ENCODE data around the gene NUDT3. TPM values are rescaled to one million over a fixed set of nuclear protein-coding genes. Genes with fewer than 3 reads are reported as not detected.
A peak's percentile ranks its signal among the peaks of the same experiment; 100 is the strongest.

NUDT3 gene
- total and polyA plus RNA-seq, 9 of the 15 experiments (the other 6 are each of a cell fraction or from before 2014, with no cell fraction given): 5.4 to 81.2 (median 56.4) TPM

- TF ChIP-seq DACH1 (IDR thresholded peaks at IDR 0.05; ENCODE audit: partially characterized antibody) (no peak), POLR2A (conservative IDR thresholded peaks at IDR 0.05) (0 out of 2 replicates have a peak, but pooled peaks have one; percentile 3), POU5F1 (IDR thresholded peaks at IDR 0.05; ENCODE audit: borderline replicate concordance, low read depth, low read length, partially characterized antibody) (no peak), ZBED1 (IDR thresholded peaks at IDR 0.05) (no peak), ZKSCAN1 (IDR thresholded peaks at IDR 0.05; ENCODE audit: low read depth, low read length) (no peak; the same call in 1 of the 2 replicates), BHLHE40 (IDR thresholded peaks at IDR 0.05; ENCODE audit: low read length) (no peak), SMARCE1 (IDR thresholded peaks at IDR 0.05) (peak; percentile 77; the same call in 1 of the 2 replicates), HIVEP1 (CRISPR knock-in tag; IDR thresholded peaks at IDR 0.05) (no peak), NCOR1 (IDR thresholded peaks at IDR 0.05) (no peak), BCLAF1 (IDR thresholded peaks at IDR 0.05; ENCODE audit: borderline replicate concordance in 1 of 2, control insufficient read depth in 1 of 2, low read depth in 2 of 2, low read length in 1 of 2) (no peak), HOXB6 (CRISPR knock-in tag; IDR thresholded peaks at IDR 0.05; ENCODE audit: borderline replicate concordance) (no peak), NR3C1 (CRISPR knock-in tag; IDR thresholded peaks at IDR 0.05) (no peak), ZNF347 (CRISPR knock-in tag; IDR thresholded peaks at IDR 0.05; ENCODE audit: low read depth) (no peak), NFXL1 (CRISPR knock-in tag; IDR thresholded peaks at IDR 0.05) (no peak), GTF2E2 (tag; IDR thresholded peaks at IDR 0.05) (no peak), MAX (CRISPR knock-in tag; IDR thresholded peaks at IDR 0.05) (0 out of 2 replicates have a peak, but pooled peaks have one; percentile 21), FOSL1 (tag; conservative IDR thresholded peaks at IDR 0.05) (0 out of 2 replicates have a peak, but pooled peaks have one; percentile 25), RNF2 (IDR thresholded peaks at IDR 0.05) (no peak), POLR3G (IDR thresholded peaks at IDR 0.05; ENCODE audit: extremely low read depth, insufficient read length, insufficient replicate concordance) (no peak), ZNF316 (IDR thresholded peaks at IDR 0.05) (no peak)
- TF ChIP-seq, protein P1, sequence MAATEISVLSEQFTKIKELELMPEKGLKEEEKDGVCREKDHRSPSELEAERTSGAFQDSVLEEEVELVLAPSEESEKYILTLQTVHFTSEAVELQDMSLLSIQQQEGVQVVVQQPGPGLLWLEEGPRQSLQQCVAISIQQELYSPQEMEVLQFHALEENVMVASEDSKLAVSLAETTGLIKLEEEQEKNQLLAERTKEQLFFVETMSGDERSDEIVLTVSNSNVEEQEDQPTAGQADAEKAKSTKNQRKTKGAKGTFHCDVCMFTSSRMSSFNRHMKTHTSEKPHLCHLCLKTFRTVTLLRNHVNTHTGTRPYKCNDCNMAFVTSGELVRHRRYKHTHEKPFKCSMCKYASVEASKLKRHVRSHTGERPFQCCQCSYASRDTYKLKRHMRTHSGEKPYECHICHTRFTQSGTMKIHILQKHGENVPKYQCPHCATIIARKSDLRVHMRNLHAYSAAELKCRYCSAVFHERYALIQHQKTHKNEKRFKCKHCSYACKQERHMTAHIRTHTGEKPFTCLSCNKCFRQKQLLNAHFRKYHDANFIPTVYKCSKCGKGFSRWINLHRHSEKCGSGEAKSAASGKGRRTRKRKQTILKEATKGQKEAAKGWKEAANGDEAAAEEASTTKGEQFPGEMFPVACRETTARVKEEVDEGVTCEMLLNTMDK (IDR thresholded peaks at IDR 0.05; ENCODE audit: borderline replicate concordance, insufficient read depth, low read depth, low read length, poor library complexity, severe bottlenecking): no peak
- TF ChIP-seq, protein P2, sequence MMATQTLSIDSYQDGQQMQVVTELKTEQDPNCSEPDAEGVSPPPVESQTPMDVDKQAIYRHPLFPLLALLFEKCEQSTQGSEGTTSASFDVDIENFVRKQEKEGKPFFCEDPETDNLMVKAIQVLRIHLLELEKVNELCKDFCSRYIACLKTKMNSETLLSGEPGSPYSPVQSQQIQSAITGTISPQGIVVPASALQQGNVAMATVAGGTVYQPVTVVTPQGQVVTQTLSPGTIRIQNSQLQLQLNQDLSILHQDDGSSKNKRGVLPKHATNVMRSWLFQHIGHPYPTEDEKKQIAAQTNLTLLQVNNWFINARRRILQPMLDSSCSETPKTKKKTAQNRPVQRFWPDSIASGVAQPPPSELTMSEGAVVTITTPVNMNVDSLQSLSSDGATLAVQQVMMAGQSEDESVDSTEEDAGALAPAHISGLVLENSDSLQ (IDR thresholded peaks at IDR 0.05): no peak
- TF ChIP-seq, protein P3, sequence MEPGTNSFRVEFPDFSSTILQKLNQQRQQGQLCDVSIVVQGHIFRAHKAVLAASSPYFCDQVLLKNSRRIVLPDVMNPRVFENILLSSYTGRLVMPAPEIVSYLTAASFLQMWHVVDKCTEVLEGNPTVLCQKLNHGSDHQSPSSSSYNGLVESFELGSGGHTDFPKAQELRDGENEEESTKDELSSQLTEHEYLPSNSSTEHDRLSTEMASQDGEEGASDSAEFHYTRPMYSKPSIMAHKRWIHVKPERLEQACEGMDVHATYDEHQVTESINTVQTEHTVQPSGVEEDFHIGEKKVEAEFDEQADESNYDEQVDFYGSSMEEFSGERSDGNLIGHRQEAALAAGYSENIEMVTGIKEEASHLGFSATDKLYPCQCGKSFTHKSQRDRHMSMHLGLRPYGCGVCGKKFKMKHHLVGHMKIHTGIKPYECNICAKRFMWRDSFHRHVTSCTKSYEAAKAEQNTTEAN (CRISPR knock-in tag; IDR thresholded peaks at IDR 0.05): no peak
These were observed 149.2 kb downstream of the NUDT3 start (continued) for GRCh38 chr6:34243131-34243771.
